GM18951 (cell line): ENCODE measurements around the gene ZNF593OS.

Experiments
- POLR2A ChIP-seq: IDR thresholded peaks from 4 replicates; pipeline ENCODE4 v1.6.1; 2011; ENCODE audit warnings: mild to moderate bottlenecking; ENCODE audit not compliant: insufficient read length, insufficient read depth; ENCODE audit errors: extremely low read depth
- in situ Hi-C: fragments of 300-500 bp; cut with MboI; formaldehyde crosslinking; loops from one replicate; pipeline ENCODE4 v1.12.0; 2022; ENCODE audit warnings: low sequenced_read_pairs, mixed read lengths, inconsistent platforms; ENCODE audit not compliant: unreplicated experiment

ZNF593OS gene

GRCh38 chr1:26169669-26170471 is 1.8 kb downstream of the ZNF593OS start, which contains the start of gene ZNF593:
TSS of gene ZNF593 (plus strand) at chr1:26169908. CDS start at chr1:26169984, 76 bp downstream.
- TF ChIP-seq POLR2A: peak; percentile 85
- in situ Hi-C loops: no loop called here

GRCh38 chr1:26169198-26169554 is 2.5 kb downstream of the ZNF593OS start:
- in situ Hi-C loops: no loop called here
- TF ChIP-seq POLR2A: no peak

- in situ Hi-C loops: no loop called here
- no peak for TF ChIP-seq POLR2A
Observed at GRCh38 chr1:26168410-26169197, 3.0 kb downstream of the ZNF593OS start, which contains the start of gene C1orf232. TSS of gene C1orf232 (minus strand) at chr1:26168963. CDS start at chr1:26168499, 464 bp downstream.

GRCh38 chr1:26166719-26167281 is 4.8 kb downstream of the ZNF593OS start:
- in situ Hi-C loops: no loop called here
- no peak for TF ChIP-seq POLR2A

GRCh38 chr1:26164861-26165842 is 6.5 kb downstream of the ZNF593OS start:
- TF ChIP-seq POLR2A: no peak
- in situ Hi-C loops: no loop called here

GRCh38 chr1:26164036-26164860 is 7.4 kb downstream of the ZNF593OS start:
- in situ Hi-C loops: no loop called here
- no peak for TF ChIP-seq POLR2A

GRCh38 chr1:26163684-26164035 is 8.0 kb downstream of the ZNF593OS start:
- TF ChIP-seq POLR2A: no peak
- in situ Hi-C loops: no loop called here

- in situ Hi-C loops: no loop called here
Observed at GRCh38 chr1:26162220-26162709, 9.4 kb downstream of the ZNF593OS start.

GRCh38 chr1:26161415-26162219 is 10.0 kb downstream of the ZNF593OS start:
- TF ChIP-seq POLR2A: no peak
- in situ Hi-C loops: no loop called here

More at GRCh38 chr1:26162220-26162709, 9.4 kb downstream of the ZNF593OS start:
- no peak for TF ChIP-seq POLR2A

GRCh38 chr1:26160527-26161414 is 10.9 kb downstream of the ZNF593OS start:
- TF ChIP-seq POLR2A: no peak
- in situ Hi-C loops: no loop called here

- TF ChIP-seq POLR2A: no peak
- in situ Hi-C loops: no loop called here
Observed at GRCh38 chr1:26159743-26160039, 11.9 kb downstream of the ZNF593OS start.
